ENCODE data around the gene CAMKMT.

CAMKMT gene

DNA sequence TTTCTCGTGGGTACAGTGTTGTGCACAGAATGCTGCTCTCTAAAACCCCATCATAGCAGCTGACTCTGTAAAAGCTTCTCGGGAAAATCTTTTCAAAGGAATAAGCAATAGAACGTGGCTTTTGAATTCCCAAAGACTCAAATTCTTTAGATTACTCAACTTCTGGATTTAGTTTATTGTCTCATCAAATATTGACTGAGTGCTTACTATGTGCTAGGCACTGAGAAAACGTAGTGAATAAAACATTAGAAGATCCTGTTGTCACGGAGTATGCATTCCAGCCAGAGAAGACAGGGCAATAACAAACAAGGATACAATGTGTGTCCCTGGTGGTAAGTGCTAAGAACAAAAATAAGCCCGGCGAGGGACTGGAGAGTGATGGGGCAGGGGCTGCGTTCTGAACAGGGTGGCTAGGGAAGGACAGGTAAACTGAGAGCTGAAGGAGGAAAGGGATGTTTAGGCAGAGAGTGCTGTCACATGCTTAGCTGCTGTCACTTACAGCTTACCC, 401.6 kb downstream of the CAMKMT start:
- Histone ChIP-seq H3K36me3 (ENCODE audit: insufficient read depth, low read length) (no peaks in the 10 kb centered on the region), H3K9ac (ENCODE audit: low read length) (no peak overlapping the region), H3K9me2 (ENCODE audit: low read depth, low read length) (no peaks in the 10 kb centered on the region), H3K27me3 (ENCODE audit: insufficient read depth, low read length) (no peaks in the 10 kb centered on the region), H3F3A (ENCODE audit: insufficient read depth, low read length) (no peaks in the 10 kb centered on the region), H3K9me3 (ENCODE audit: low read length) (no peaks in the 10 kb centered on the region), H2AFZ (ENCODE audit: low read length) (no peak overlapping the region), H3K4me1 (ENCODE audit: insufficient read depth, low read length, severe bottlenecking) (no peaks in the 10 kb centered on the region), H4K20me1 (ENCODE audit: insufficient read depth, low read length) (no peaks in the 10 kb centered on the region), H3K4me3 (ENCODE audit: low read depth, low read length, poor library complexity, severe bottlenecking) (no peak overlapping the region), H3K27ac (ENCODE audit: low read depth, low read length, poor library complexity, severe bottlenecking) (no peak overlapping the region), H3K4me2 (ENCODE audit: low read length) (no peak overlapping the region), H3K79me2 (ENCODE audit: insufficient read depth, low read length) (no peaks in the 10 kb centered on the region)
- TF ChIP-seq EZH2 (IDR thresholded peaks at IDR 0.05; ENCODE audit: borderline replicate concordance, low read length): no peak
- TF ChIP-seq CTCF (IDR thresholded peaks at IDR 0.05; ENCODE audit: low read length): no peak

DNA sequence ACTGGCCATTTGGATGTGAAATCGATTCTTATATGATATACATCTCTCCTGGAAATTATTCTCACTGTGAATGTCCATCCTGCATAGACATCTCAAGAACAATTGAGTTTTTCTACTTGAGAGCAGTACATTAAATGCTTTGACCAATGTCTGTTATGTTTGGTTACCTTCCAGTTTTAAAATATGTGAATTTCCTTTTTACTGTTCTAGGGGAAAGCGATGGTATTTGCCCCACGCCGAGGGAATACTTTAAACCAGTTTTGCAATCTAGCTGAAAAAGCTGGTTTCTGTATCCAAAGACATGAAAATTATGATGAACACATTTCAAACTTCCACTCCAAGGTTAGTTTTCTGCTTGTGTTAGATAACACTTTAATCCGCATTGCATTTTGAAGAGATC, 404.5 kb downstream of the CAMKMT start:
- no peak for TF ChIP-seq EZH2 (IDR thresholded peaks at IDR 0.05; ENCODE audit: borderline replicate concordance, low read length)
- no peak for TF ChIP-seq CTCF (IDR thresholded peaks at IDR 0.05; ENCODE audit: low read length)
- Histone ChIP-seq H3K9me3 (ENCODE audit: low read length) (no peaks in the 10 kb centered on the region), H3K9me2 (ENCODE audit: low read depth, low read length) (no peaks in the 10 kb centered on the region), H2AFZ (ENCODE audit: low read length) (no peak overlapping the region), H4K20me1 (ENCODE audit: insufficient read depth, low read length) (no peaks in the 10 kb centered on the region), H3K9ac (ENCODE audit: low read length) (no peak overlapping the region), H3K27ac (ENCODE audit: low read depth, low read length, poor library complexity, severe bottlenecking) (no peak overlapping the region), H3K79me2 (ENCODE audit: insufficient read depth, low read length) (no peaks in the 10 kb centered on the region), H3K4me1 (ENCODE audit: insufficient read depth, low read length, severe bottlenecking) (no peaks in the 10 kb centered on the region), H3K27me3 (ENCODE audit: insufficient read depth, low read length) (no peaks in the 10 kb centered on the region), H3K4me3 (ENCODE audit: low read depth, low read length, poor library complexity, severe bottlenecking) (no peak overlapping the region), H3K4me2 (ENCODE audit: low read length) (no peak overlapping the region), H3K36me3 (ENCODE audit: insufficient read depth, low read length) (no peaks in the 10 kb centered on the region), H3F3A (ENCODE audit: insufficient read depth, low read length) (no peaks in the 10 kb centered on the region)

DNA sequence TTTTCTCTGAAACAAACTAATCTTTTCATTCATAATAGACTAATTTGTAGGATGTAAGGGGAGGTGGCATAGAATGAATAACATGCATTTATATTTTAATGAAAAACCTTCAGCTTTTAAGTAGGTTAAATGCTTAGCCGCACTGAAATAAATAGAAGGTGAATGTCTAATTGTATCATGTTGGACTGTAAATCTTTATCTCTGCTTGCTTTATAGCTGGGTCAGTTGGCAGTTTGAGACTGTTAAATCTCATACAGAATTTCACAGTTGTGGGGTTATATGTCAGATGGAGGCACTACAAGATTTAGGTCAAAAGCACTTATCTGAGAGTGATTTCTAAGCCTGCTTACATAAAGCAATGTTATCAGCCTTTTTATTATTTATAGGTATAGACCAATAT, 405.0 kb downstream of the CAMKMT start:
- H3K36me3 ChIP-seq (ENCODE audit: insufficient read depth, low read length): no peaks in the 10 kb centered on the region
- no peak for TF ChIP-seq EZH2 (IDR thresholded peaks at IDR 0.05; ENCODE audit: borderline replicate concordance, low read length)
- no peak for TF ChIP-seq CTCF (IDR thresholded peaks at IDR 0.05; ENCODE audit: low read length)
- no peaks in the 10 kb centered on the region for H3K9me3 ChIP-seq (ENCODE audit: low read length)
- no peaks in the 10 kb centered on the region for H4K20me1 ChIP-seq (ENCODE audit: insufficient read depth, low read length)
- H2AFZ ChIP-seq (ENCODE audit: low read length): no peak overlapping the region
- no peaks in the 10 kb centered on the region for H3F3A ChIP-seq (ENCODE audit: insufficient read depth, low read length)
- H3K9me2 ChIP-seq (ENCODE audit: low read depth, low read length): no peaks in the 10 kb centered on the region
- no peak overlapping the region for H3K9ac ChIP-seq (ENCODE audit: low read length)
- no peak overlapping the region for H3K4me2 ChIP-seq (ENCODE audit: low read length)
- no peaks in the 10 kb centered on the region for H3K27me3 ChIP-seq (ENCODE audit: insufficient read depth, low read length)
- H3K4me1 ChIP-seq (ENCODE audit: insufficient read depth, low read length, severe bottlenecking): no peaks in the 10 kb centered on the region
- no peak overlapping the region for H3K27ac ChIP-seq (ENCODE audit: low read depth, low read length, poor library complexity, severe bottlenecking)
- H3K79me2 ChIP-seq (ENCODE audit: insufficient read depth, low read length): no peaks in the 10 kb centered on the region
- H3K4me3 ChIP-seq (ENCODE audit: low read depth, low read length, poor library complexity, severe bottlenecking): no peak overlapping the region
